ENCODE data around the gene ITIH5.
"Not testable (repeated sequence)": the region's sequence is repeated elsewhere in the genome, so short reads cannot be mapped to it uniquely, and the experiment has no call there.

ITIH5 gene

GRCh38 chr10:7687228-7687907 lies 20.6 kb upstream of the ITIH5 start:
- DNase-seq (ENCODE audit: low read depth, low spot score): peak; percentile 63

GRCh38 chr10:7686351-7687171 lies 19.8 kb upstream of the ITIH5 start:
- no peak for DNase-seq (ENCODE audit: low read depth, low spot score)

- not testable (repeated sequence) for DNase-seq (ENCODE audit: low read depth, low spot score)
These were observed 13.3 kb upstream of the ITIH5 start for GRCh38 chr10:7680078-7680477.

- DNase-seq (ENCODE audit: low read depth, low spot score): no peak
These were observed 12.5 kb upstream of the ITIH5 start for GRCh38 chr10:7679256-7679655.

- no peak for DNase-seq (ENCODE audit: low read depth, low spot score)
These were observed 5.8 kb upstream of the ITIH5 start for GRCh38 chr10:7672341-7673134.

GRCh38 chr10:7670157-7670556 lies 3.4 kb upstream of the ITIH5 start:
- DNase-seq (ENCODE audit: low read depth, low spot score): no peak

- DNase-seq (ENCODE audit: low read depth, low spot score): no peak
These were observed 736 bp upstream of the ITIH5 start for GRCh38 chr10:7667262-7668141.

- DNase-seq (ENCODE audit: low read depth, low spot score): no peak
These were observed 999 bp downstream of the ITIH5 start for GRCh38 chr10:7665767-7666166.

- DNase-seq (ENCODE audit: low read depth, low spot score): no peak
These were observed 2.1 kb downstream of the ITIH5 start for GRCh38 chr10:7664707-7665106.

GRCh38 chr10:7662522-7662921 lies 4.2 kb downstream of the ITIH5 start:
- no peak for DNase-seq (ENCODE audit: low read depth, low spot score)

GRCh38 chr10:7659560-7659959 lies 7.2 kb downstream of the ITIH5 start:
- no peak for DNase-seq (ENCODE audit: low read depth, low spot score)

GRCh38 chr10:7657552-7657951 lies 9.2 kb downstream of the ITIH5 start:
- no peak for DNase-seq (ENCODE audit: low read depth, low spot score)

- not testable (repeated sequence) for DNase-seq (ENCODE audit: low read depth, low spot score)
These were observed 9.7 kb downstream of the ITIH5 start for GRCh38 chr10:7657079-7657478.

- no peak for DNase-seq (ENCODE audit: low read depth, low spot score)
These were observed 14.8 kb downstream of the ITIH5 start for GRCh38 chr10:7651853-7652470.

- no peak for DNase-seq (ENCODE audit: low read depth, low spot score)
These were observed 17.0 kb downstream of the ITIH5 start for GRCh38 chr10:7649673-7650300.

- no peak for DNase-seq (ENCODE audit: low read depth, low spot score)
These were observed 19.6 kb downstream of the ITIH5 start for GRCh38 chr10:7647062-7647664.

GRCh38 chr10:7642491-7643011 lies 24.2 kb downstream of the ITIH5 start:
- no peak for DNase-seq (ENCODE audit: low read depth, low spot score)

- no peak for DNase-seq (ENCODE audit: low read depth, low spot score)
These were observed 31.2 kb downstream of the ITIH5 start for GRCh38 chr10:7635408-7636125.

Measured in activated naive CD8-positive, alpha-beta T cell treated with anti-CD3 and anti-CD28 coated beads, Interleukin-2, amount 50 U/mL, for 16 hours (primary cell).